EL (cell line): ENCODE results near the gene BLTP2.
A peak's percentile ranks its signal among the peaks of the same experiment; 100 is the strongest.
"Not testable (repeated sequence)": the region's sequence is repeated elsewhere in the genome, so short reads cannot be mapped to it uniquely, and the experiment has no call there.

ENCODE experiments used
- DNase-seq: peaks from one replicate; pipeline ENCODE4 v3.0.0-alpha.2; 2016

The BLTP2 gene

DNA sequence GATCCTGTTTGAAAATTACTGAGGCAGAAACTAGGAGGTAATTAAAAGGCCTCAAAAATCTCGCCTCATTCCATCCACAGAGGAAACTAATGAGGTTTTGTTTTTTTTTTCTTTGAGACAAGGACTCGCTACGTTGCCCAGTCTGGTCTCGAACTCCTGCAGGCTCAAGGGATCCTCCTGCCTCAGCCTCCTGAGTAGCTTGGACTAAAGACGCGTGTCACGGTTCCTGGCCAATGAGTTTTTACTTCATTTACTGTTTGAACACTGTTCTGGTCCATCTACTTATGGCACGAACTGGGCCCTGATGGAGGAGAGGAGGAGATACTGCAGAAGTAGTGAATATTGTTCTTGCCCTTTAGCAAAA, 600 bp upstream of the BLTP2 start:
- DNase-seq: no peak

DNA sequence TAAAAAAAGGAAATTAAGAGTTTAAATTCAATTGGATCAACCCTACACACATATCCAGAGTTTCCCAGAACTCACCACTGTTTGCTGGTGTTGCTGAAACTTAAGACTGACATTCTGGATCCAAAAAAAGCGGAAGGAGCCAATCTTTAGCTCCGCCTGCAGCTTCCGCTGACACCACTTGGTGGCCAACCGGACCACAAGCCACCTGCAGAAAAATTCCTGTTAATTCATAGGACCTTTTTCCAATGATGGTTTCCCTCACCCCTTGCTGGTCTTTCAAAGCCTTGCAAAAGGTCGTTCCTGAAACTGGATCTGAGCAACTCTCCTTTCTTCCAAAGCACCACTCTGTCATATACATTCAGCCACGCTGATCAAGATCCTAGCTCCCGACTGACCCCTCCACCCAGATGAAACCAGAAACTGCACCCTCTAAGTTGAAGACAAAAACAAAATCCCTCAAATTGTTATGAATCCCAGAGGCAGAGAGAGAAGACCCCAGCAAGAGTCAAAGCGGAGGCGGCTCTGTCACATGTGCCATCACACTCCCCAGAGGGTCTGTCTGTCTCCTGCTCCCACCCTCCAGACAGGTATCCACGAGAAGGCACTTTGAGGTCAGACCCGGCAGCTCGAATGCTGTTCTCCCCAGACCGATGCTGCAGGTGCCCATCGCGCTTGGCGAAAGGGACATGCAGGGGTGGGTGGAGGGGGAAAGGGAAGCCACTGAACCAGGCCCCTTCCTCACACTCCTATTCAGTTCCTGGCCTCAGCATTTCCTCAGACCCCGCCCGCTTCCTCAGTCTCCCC, 773 bp downstream of the BLTP2 start:
- peak; percentile 63 for DNase-seq

DNA sequence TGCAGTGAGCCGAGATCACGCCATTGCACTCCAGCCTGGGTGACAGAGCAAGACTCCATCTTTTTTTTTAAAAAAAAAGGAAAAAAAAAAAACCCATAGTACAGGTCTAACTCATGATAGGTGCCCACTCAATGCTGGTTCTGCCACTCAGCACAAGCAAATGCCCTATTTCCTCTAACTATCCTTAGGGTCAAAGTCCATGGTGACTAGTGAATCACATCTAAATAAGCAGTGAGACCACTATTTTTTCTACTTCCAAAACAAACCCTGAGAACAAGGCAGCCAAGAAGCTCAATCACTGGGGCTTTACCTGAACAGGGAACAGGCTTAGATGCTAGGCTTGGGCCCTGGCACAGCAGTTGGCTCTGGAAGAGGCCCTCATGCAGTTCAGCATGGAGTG, 3.4 kb downstream of the BLTP2 start:
- no peak for DNase-seq

DNA sequence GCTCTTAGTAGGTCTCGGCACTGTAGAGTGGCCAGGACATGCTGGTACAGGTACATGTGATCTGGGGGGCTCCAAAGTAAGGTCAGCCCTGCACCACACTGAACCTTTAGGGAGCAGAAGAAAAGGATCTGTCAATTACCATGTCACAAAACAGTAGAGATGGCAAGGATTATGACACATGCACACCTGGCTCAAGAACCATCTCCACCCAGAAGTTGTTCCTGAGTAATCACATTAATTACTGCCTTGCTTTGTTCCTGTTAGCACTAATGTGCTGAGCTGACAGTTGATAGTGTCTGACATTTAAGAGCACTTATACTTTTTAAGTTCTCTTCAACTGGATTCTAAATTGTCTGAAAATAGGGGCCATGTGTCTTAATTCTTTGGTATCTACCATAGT, 9.5 kb downstream of the BLTP2 start:
- no peak for DNase-seq

DNA sequence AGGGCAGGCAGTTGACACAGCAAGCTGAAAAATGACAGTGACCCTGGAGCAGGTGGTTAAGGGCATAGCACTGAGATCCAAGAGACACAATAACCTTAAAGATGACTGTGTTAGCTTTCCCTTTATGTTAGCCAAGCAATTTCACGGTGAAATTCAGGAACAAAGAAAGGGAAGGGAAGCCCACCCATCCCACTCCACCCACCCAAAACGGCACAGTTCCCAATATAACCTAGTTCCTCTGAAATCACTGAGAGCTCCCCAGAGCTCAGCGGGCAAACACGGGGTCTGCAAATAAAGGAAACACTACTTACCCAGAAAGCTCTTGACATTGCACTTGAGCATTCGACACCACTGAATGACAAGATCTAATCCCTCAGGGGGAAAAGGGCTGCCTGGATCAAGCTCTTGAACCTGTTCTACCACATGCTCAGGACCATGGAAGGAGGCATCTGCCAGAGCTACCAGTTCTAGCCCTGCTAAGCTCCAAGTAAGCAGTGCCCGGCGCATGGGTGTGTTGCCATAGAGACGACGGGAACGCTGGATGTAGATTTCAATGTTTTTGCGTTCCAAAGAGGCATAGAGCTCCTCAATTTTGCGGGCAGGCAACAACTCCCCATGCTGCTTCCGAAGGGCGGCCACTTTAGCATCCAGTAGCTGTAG, 10.6 kb downstream of the BLTP2 start:
- DNase-seq: no peak

DNA sequence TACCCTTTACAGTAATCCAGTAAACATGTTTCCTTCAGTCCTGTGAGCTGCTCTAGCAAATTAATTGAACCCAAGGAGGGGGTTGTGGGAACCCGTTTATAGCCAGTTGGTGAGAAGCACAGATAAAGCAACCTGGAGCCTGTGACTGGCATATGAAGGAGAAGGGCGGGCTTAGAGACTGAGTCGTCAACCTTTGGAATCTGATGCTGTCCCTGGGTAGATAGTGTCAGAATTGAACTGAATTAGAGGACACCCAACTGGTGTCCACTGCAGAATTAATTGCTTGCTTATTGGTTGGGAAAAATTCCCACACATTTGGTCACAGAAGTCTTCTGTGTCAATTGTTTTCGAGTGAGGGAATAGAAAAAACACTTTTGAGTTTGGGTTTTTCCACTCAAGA, 18.1 kb downstream of the BLTP2 start:
- DNase-seq: no peak

DNA sequence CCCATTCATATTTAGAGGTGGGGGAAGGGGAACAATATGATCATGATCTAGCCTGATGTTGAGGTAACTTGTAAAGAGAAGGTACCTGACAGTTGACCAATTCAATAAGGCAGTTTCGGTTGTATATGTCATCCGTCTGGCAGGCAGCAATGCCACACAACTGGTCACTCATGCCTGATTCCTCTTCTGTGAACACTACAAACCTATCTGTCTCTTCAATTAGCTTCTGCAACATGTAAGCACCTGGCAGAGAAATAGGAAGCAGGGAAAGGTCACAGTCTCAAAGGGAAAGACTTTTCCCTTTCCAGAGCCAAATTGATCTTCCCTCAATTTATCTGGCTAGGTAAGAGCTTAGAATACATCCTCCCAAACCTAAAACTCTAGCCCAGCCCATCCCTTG, 20.8 kb downstream of the BLTP2 start:
- no peak for DNase-seq

GRCh38 chr17:28623696-28624095, 21.3 kb downstream of the BLTP2 start:
- DNase-seq: no peak

GRCh38 chr17:28622186-28622585, 22.8 kb downstream of the BLTP2 start:
- DNase-seq: no peak

DNA sequence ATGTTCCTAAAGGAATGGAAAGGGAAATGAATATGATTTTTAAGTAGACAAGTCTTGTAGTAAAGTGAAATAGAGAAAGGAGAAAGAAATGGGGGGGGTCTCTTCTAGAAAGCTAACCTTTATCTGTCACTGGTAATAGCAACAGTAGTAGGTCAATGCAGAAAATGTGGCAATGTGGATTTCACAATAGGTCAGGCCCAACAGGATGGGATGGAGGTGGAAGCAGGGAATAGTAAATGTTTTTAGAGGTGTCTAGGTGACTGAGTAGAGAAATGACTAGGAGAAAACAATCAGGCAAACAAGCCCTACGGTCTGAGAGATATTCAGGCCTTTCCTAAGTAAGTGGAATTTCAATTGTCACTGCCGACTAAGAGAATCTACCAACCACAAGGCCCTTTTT, 24.9 kb downstream of the BLTP2 start:
- no peak for DNase-seq

DNA sequence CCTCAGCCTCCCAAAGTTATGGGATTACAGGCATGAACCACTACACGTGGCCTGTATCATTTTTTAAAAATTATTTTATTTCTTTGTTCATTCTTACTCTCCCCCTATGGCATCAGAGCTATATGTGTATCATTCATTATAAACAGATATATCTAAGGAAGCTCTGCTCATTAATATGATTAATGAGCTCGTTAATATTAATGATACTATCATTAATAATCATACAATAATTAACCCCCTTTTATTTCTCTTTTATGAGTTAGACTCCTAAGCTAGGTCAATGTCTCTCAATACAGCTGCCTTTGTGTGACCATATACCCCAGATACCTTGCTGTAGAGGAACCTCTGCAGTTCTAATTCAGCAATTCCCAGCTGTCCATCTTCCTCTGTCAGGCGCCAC, 26.5 kb downstream of the BLTP2 start:
- no peak for DNase-seq

DNA sequence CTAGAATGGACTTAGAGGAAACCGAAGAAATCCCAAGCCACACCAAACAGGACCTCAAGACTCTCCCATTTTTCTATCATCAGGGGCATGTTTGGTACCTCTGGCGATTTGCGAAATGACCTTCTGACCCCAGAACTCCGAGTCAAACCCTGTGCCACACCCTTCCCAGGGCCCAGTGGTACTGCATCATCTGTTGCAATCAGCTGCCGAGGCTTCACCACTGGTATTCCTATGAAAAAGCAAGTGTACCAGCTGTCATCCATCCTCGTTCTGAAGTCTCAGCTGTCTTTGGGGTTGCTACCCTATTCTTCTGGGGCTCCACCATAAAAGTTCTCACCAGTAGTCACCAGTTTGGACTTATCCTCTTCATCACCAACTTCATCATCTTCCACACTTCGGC, 28.7 kb downstream of the BLTP2 start:
- no peak for DNase-seq

GRCh38 chr17:28615260-28615940, 29.6 kb downstream of the BLTP2 start:
- no peak for DNase-seq

- DNase-seq: no peak
Measured at GRCh38 chr17:28613931-28614381, 31.0 kb downstream of the BLTP2 start, which contains the start of gene RSKR. Gene RSKR, minus strand, starts transcription at chr17:28614185. Its CDS starts 24 bp downstream, at chr17:28614161.

GRCh38 chr17:28612936-28613872, 31.8 kb downstream of the BLTP2 start:
- DNase-seq: peak; percentile 44

GRCh38 chr17:28612531-28612930, 32.4 kb downstream of the BLTP2 start:
- no peak for DNase-seq

DNA sequence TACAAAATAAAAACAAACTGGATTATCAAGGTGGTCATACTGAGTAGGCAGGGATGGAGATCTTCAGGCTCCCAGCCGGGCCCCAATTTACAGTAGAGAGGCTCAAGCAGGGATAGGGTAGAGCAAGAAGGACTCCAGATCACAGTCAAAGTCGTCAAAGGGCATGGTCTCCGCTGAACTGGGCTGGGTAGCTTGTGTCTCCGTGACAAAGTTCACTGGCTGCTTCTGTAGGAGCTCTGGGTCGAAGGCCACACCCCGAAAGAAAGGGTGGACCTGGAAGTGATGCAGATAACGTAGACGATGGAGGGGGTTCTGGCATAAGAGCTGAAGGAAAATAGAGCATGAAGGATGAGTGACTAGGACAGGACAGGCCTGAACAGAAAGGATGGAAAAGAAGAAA, 34.6 kb downstream of the BLTP2 start:
- no peak for DNase-seq

DNA sequence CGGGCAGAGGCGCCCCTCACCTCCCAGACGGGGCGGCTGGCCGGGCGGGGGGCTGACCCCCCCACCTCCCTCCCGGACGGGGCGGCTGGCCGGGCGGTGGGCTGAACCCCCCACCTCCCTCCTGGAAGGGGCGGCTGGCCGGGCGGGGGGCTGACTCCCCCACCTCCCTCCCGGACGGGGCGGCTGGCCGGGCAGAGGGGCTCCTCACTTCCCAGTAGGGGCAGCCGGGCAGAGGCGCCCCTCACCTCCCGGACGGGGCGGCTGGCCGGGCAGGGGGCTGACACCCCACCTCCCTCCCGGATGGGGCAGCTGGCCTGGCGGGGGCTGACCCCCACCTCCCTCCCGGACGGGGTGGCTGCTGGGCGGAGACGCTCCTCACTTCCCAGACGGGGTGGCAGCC, 40.9 kb downstream of the BLTP2 start:
- not testable (repeated sequence) for DNase-seq

DNA sequence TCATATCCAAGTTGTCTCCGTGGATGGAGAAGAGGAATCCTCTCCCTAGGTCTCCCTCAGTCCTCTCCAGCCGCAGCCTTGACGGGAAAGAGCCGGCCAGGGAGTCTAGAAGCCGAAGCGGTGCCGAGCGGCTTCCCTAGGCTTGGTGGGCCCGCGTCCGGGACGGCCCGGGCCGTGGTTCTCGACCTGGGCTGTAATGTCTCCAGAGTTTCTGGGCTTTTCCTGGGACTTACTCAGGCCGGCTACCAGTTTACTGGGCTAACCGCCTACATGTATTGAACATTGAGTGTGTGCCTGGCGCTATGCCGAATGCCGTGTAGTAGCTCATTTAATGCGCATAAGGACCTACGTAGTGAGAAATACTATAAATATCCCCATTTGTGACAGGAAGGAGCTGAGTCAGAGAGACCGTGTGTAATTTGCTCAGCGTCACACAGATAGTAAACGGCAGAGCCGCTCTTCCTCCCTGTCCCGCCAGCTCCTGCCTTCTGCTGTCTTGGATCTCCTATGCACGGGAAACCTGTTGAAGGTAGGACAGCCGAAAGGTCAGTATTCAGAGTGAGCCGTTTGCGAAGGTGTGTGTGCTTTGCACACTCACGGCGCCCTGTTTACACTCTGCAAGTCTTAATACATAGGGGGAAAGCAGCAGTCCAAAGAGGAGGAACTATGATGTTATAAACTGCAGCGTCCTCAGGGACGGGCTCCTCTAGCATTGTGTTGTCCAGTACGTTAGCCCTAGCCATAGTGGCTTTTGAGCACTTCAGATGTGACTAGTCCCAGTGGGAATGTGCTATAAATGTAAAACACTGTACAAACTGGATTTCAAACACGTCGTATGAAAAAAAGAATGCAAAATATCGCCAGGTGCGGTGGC, 45.4 kb downstream of the BLTP2 start:
- peak; percentile 92 for DNase-seq

DNA sequence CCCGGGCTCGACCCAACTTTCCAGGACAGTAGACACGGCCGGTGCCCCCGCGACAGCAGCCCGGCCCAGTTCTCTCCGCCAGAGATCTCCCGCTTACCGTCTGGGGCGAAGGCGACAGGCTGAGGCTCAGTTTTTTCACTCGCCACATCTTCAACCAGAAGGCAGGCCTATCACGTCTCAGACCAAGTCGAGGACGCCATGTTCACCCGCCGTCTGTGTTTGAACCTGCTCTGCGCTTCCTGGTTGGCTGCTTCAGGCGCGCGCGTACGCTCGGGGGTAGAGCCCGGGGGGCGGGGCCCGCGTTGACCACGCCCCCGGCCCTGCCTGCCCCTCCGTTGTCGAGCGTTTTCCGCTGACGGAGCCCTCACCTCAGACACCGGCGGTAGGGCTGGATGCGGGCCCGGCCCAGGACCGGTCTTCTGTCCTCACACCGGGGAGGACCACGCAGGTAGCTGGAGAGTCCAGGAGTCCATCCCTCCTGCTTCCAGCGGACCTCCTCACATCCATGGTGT, 46.1 kb downstream of the BLTP2 start, which contains the start of gene SPAG5:
Gene SPAG5 (minus strand): TSS at position 227 of the 512 bp plus-strand sequence. CDS start 79 bp downstream, at position 148.
- peak; percentile 94 for DNase-seq

DNA sequence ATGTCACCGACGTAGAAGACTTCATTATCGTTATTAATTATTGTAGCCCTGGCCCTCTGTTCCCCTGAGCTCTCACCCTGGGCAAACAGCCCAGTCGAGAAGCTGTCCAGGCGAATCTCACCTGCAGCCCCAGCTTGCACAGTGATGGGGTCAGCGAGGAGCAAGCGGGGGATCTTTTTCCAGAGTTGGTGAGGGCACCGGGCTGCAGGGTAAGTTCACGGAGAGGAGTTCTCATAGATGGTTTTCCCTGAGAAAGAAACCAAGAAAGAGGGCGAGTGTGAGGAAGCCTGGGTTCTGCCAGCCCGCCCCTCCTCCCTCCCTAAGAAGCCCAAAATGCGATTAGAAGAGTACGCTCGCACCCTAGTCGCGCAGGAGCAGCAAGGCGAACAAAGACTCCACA, 46.6 kb downstream of the BLTP2 start:
- peak; percentile 11 for DNase-seq
